Lung microvascular endothelial cell (primary cell): ENCODE measurements around the gene DEFB121. TPM values are rescaled to one million over a fixed set of nuclear protein-coding genes. Genes with fewer than 3 reads are reported as not detected.
"Not testable (repeated sequence)": the region's sequence is repeated elsewhere in the genome, so short reads cannot be mapped to it uniquely, and the experiment has no call there.

Experiments
- DNase-seq, 2 donors: peaks; one replicate each; pipeline versions ENCODE4 v3.0.0 to v3.0.0-alpha.2; 2010; ENCODE audit warnings: low read depth in 2 of 2
- total RNA-seq: library from RNA; depleted of rRNA; stranded (reverse); fragments of >200 nt; gene quantifications from 2 replicates; pipeline ENCODE4 v1.2.1, GENCODE V29; 2014

DEFB121 gene
- not detected in 2 replicates for total RNA-seq

GRCh38 chr20:31406115-31406514 is at the start of gene DEFB121:
Gene DEFB121, minus strand, starts transcription at chr20:31406215. Its CDS starts 63 bp downstream, at chr20:31406152.
- no peak for DNase-seq

- no peak for DNase-seq
Observed at GRCh38 chr20:31454361-31454760, 48.3 kb upstream of the DEFB121 start.

GRCh38 chr20:31452575-31452974 is 46.6 kb upstream of the DEFB121 start:
- no peak for DNase-seq

- DNase-seq = no peak
Observed at GRCh38 chr20:31449511-31450414, 43.7 kb upstream of the DEFB121 start.

- DNase-seq = peak in 1 of 2 donors; percentile 13
Observed at GRCh38 chr20:31446084-31446819, 40.2 kb upstream of the DEFB121 start.

GRCh38 chr20:31440012-31440659 is 34.1 kb upstream of the DEFB121 start, which contains the start of gene DEFB123:
Gene DEFB123, plus strand, starts transcription at chr20:31440632. Its CDS starts 67 bp downstream, at chr20:31440699.
- DNase-seq = no peak

- DNase-seq = no peak
Observed at GRCh38 chr20:31430568-31431115, 24.6 kb upstream of the DEFB121 start.

GRCh38 chr20:31427576-31427975 is 21.6 kb upstream of the DEFB121 start:
- DNase-seq = not testable (repeated sequence)

GRCh38 chr20:31426891-31427551 is 21.0 kb upstream of the DEFB121 start:
- not testable (repeated sequence) for DNase-seq

GRCh38 chr20:31425797-31426196 is 19.8 kb upstream of the DEFB121 start:
- no peak for DNase-seq

GRCh38 chr20:31418307-31418706 is 12.3 kb upstream of the DEFB121 start:
- DNase-seq = no peak

- no peak for DNase-seq
Observed at GRCh38 chr20:31415653-31416052, 9.6 kb upstream of the DEFB121 start.

GRCh38 chr20:31414381-31414780 is 8.4 kb upstream of the DEFB121 start:
- no peak for DNase-seq

- DNase-seq = no peak
Observed at GRCh38 chr20:31410011-31410410, 4.0 kb upstream of the DEFB121 start.

GRCh38 chr20:31403886-31404285 is 2.1 kb downstream of the DEFB121 start:
- no peak for DNase-seq

GRCh38 chr20:31394900-31395299 is 11.1 kb downstream of the DEFB121 start:
- no peak for DNase-seq

GRCh38 chr20:31392836-31393235 is 13.2 kb downstream of the DEFB121 start:
- no peak for DNase-seq

- no peak for DNase-seq
Observed at GRCh38 chr20:31390490-31390889, 15.5 kb downstream of the DEFB121 start, which contains the start of gene DEFB119. Gene DEFB119, minus strand, starts transcription at chr20:31390590. Its CDS starts 107 bp downstream, at chr20:31390483.

GRCh38 chr20:31374346-31374745 is 31.7 kb downstream of the DEFB121 start:
- DNase-seq = no peak

GRCh38 chr20:31368301-31368700 is 37.7 kb downstream of the DEFB121 start, which contains the start of gene DEFB118:
Gene DEFB118, plus strand, starts transcription at chr20:31368601. Its CDS starts 50 bp downstream, at chr20:31368651.
- DNase-seq = no peak

GRCh38 chr20:31364272-31364671 is 41.7 kb downstream of the DEFB121 start:
- DNase-seq = not testable (repeated sequence)
